Measurements from ENCODE around the gene FAM171A2. TPM values are rescaled to one million over a fixed set of nuclear protein-coding genes. Genes with fewer than 3 reads are reported as not detected.
A peak's percentile ranks its signal among the peaks of the same experiment; 100 is the strongest.

The FAM171A2 gene
- total RNA-seq, 1 donor from 2014 or later = 81.3 TPM

DNA sequence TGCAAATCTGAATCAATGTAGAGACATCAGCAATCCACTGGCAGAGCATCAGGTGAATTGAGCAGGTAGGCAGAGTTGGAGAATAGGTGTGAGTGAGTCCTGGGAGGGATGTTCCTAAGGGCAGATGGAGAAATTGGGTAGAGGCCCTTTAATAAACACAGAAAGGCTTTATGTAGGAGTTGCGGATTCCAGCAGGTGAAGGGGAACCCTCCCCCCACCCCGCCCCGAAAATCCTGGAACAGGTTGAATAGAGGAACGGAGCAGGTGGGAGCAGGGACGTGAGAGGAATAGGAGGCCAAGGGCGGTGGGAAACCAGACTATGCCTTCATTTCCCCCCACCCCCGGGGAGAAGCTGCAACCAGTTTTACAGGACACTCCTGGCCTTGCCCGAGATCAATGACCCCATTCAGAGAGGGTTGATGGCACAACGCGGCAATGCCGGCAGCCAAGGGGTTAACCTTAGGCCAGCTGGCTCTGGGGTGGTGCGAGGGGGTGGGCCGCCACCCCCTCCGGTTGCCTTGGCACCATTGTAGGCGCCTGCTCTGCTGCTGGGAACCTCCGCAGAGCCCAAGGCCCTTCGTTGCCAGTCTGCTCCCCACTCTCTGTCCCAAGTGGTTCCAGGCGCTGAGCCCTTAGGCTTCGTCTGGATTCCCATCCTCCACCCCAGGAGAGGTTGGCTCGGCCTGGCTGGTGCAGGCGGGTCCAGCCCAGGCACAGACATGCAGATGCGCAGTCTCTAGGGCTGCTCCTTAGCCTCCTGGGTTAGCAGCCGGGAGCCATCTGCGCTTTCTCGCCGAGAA lies 56.1 kb downstream of the FAM171A2 start:
- peaks cover 11% of the 10 kb centered on the region for H3K9me3 Mint-ChIP-seq (ENCODE audit: unreplicated experiment)
- peak overlapping the region; percentile 86 for H3K4me3 Mint-ChIP-seq (ENCODE audit: unreplicated experiment)
- no peaks in the 10 kb centered on the region for H3K36me3 Mint-ChIP-seq (ENCODE audit: unreplicated experiment)
- H3K27me3 Mint-ChIP-seq (ENCODE audit: unreplicated experiment) = peaks cover 14% of the 10 kb centered on the region
- TF ChIP-seq, protein P1, sequence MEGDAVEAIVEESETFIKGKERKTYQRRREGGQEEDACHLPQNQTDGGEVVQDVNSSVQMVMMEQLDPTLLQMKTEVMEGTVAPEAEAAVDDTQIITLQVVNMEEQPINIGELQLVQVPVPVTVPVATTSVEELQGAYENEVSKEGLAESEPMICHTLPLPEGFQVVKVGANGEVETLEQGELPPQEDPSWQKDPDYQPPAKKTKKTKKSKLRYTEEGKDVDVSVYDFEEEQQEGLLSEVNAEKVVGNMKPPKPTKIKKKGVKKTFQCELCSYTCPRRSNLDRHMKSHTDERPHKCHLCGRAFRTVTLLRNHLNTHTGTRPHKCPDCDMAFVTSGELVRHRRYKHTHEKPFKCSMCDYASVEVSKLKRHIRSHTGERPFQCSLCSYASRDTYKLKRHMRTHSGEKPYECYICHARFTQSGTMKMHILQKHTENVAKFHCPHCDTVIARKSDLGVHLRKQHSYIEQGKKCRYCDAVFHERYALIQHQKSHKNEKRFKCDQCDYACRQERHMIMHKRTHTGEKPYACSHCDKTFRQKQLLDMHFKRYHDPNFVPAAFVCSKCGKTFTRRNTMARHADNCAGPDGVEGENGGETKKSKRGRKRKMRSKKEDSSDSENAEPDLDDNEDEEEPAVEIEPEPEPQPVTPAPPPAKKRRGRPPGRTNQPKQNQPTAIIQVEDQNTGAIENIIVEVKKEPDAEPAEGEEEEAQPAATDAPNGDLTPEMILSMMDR (IDR thresholded peaks at IDR 0.05; ENCODE audit: partially characterized antibody, unreplicated experiment) = no peak
- peak; percentile 91 for DNase-seq
- peaks cover 28% of the 10 kb centered on the region for H3K4me1 Mint-ChIP-seq (ENCODE audit: low read depth, unreplicated experiment)
- H3K27ac Mint-ChIP-seq (ENCODE audit: unreplicated experiment) = peak overlapping the region; percentile 80

DNA sequence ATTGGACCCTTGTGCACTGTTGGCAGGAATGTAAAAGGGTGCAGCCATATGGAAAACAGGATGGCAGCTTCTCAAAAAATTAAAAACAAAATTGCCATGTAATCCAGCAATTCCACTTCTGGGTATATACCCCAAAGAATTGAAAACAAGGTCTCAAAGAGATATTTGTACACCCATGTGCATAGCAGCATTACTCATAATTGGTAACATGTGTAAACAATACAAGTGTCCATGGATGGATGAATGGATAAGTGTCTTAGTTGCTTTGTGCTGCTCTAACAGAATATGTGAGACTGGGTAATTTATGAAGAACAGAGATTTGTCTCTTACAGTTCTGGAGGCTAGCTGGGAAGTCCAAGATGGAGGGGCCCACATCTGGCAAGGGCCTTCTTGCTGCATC lies 59.0 kb downstream of the FAM171A2 start:
- TF ChIP-seq, protein P1 (IDR thresholded peaks at IDR 0.05; ENCODE audit: partially characterized antibody, unreplicated experiment) = no peak
- peaks cover 5% of the 10 kb centered on the region for H3K27me3 Mint-ChIP-seq (ENCODE audit: unreplicated experiment)
- peaks cover 7% of the 10 kb centered on the region for H3K4me1 Mint-ChIP-seq (ENCODE audit: low read depth, unreplicated experiment)
- peaks cover 7% of the 10 kb centered on the region for H3K9me3 Mint-ChIP-seq (ENCODE audit: unreplicated experiment)
- H3K36me3 Mint-ChIP-seq (ENCODE audit: unreplicated experiment) = no peaks in the 10 kb centered on the region
- DNase-seq = no peak
- H3K27ac Mint-ChIP-seq (ENCODE audit: unreplicated experiment) = no peak overlapping the region
- H3K4me3 Mint-ChIP-seq (ENCODE audit: unreplicated experiment) = no peak overlapping the region

Other genes with a start within 250 kb of the FAM171A2 start
- 185 TPM for gene HDAC5, start 240.2 kb downstream of the FAM171A2 start, total RNA-seq (ENCODE audit: unreplicated experiment)
- 3.2 TPM for gene HROB, start 221.9 kb downstream of the FAM171A2 start, total RNA-seq (ENCODE audit: unreplicated experiment)
- not detected for gene ASB16, start 193.1 kb downstream of the FAM171A2 start, total RNA-seq (ENCODE audit: unreplicated experiment)
- gene TMUB2, start 176.9 kb downstream of the FAM171A2 start, total RNA-seq (ENCODE audit: unreplicated experiment) = 52.1 TPM
- gene ATXN7L3, start 164.0 kb downstream of the FAM171A2 start, total RNA-seq (ENCODE audit: unreplicated experiment) = 146 TPM
- 97.6 TPM for gene UBTF, start 144.2 kb downstream of the FAM171A2 start, total RNA-seq (ENCODE audit: unreplicated experiment)
- gene SLC4A1, start 95.7 kb downstream of the FAM171A2 start, total RNA-seq (ENCODE audit: unreplicated experiment) = not detected
- gene RUNDC3A, start 55.3 kb downstream of the FAM171A2 start, total RNA-seq (ENCODE audit: unreplicated experiment) = 282 TPM
- gene SLC25A39, start 39.0 kb downstream of the FAM171A2 start, total RNA-seq (ENCODE audit: unreplicated experiment) = 104 TPM
- gene GRN, start 18.6 kb downstream of the FAM171A2 start, total RNA-seq (ENCODE audit: unreplicated experiment) = 88.7 TPM
- 7.1 TPM for gene ITGA2B, start 25.8 kb upstream of the FAM171A2 start, total RNA-seq (ENCODE audit: unreplicated experiment)
- gene GPATCH8, start 139.6 kb upstream of the FAM171A2 start, total RNA-seq (ENCODE audit: unreplicated experiment) = 62.6 TPM
- 1.3 TPM for gene FZD2, start 193.6 kb upstream of the FAM171A2 start, total RNA-seq (ENCODE audit: unreplicated experiment)

All from glutamatergic neuron (in vitro differentiated cells).